ENCODE results near the gene VAV3. TPM values are rescaled to one million over a fixed set of nuclear protein-coding genes. Genes with fewer than 3 reads are reported as not detected.

Gene VAV3
- total and polyA plus RNA-seq, 10 of the 15 experiments (the other 5 are each of a cell fraction or from before 2014, with no cell fraction given), result 0.84 to 5.5 (median 3.4) TPM

- no peak for TF ChIP-seq CUX1 (IDR thresholded peaks at IDR 0.05; ENCODE audit: insufficient replicate concordance, low read depth, low read length)
- TF ChIP-seq POLR2A (IDR thresholded peaks at IDR 0.05; ENCODE audit: low read depth, low read length), result no peak
- TF ChIP-seq USF1 (IDR thresholded peaks at IDR 0.05; ENCODE audit: borderline replicate concordance, extremely low read length, insufficient read depth, low read depth, low read length), result no peak
Measured at GRCh38 chr1:107669996-107670395, 295.0 kb downstream of the VAV3 start (continued).

- no peak overlapping the region for H2AFZ ChIP-seq (ENCODE audit: control insufficient read depth, low read depth, low read length)
- ChIA-PET SMC1A (ENCODE audit: uncharacterized antibody, unreplicated experiment) (interaction anchor here (1.3 kb wide), 1 partner anchor 83 kb away, joined by 3 read pairs; no protein-coding TSS in a partner anchor), POLR2A (no interaction called here), RAD21 (ENCODE audit: unreplicated experiment) (no interaction called here), CTCF (no interaction called here)
- no peak overlapping the region for H3K27ac ChIP-seq (ENCODE audit: control insufficient read depth, insufficient read depth)
- no TSS peak for BruUV-seq (replicated peaks)
- intact Hi-C loops (cut with micrococcal nuclease; ENCODE audit: unreplicated experiment) (no loop called here), in situ Hi-C loops (cut with MboI) (no loop called here)
- H3K9me3 ChIP-seq (replicated peaks; ENCODE audit: control insufficient read depth, insufficient read depth, low read length), result no peaks in the 10 kb centered on the region
- no peaks in the 10 kb centered on the region for H4K20me1 ChIP-seq (ENCODE audit: control insufficient read depth, insufficient read depth)
- ATAC-seq (no peak), DNase-seq (ENCODE audit: low read depth, low spot score) (no peak), FAIRE-seq (no peak)
- H3K4me2 ChIP-seq (ENCODE audit: control insufficient read depth, insufficient read depth), result no peak overlapping the region
- no peaks in the 10 kb centered on the region for H3K4me1 ChIP-seq (ENCODE audit: control insufficient read depth, insufficient read depth, low read length)
- H3K27me3 ChIP-seq (replicated peaks in 1 of 2; ENCODE audit: control insufficient read depth in 2 of 2, insufficient read depth in 2 of 2, low read length in 1 of 2), result no peaks in the 10 kb centered on the region
- whole genome bisulfite sequencing (ENCODE audit: insufficient coverage, insufficient replicate concordance, low lambda C conversion rate, missing lambda C conversion rate), result 81% methylated on average over 6 of the region's 6 CpGs
- no peak overlapping the region for H3K4me3 ChIP-seq
- H3K36me3 ChIP-seq (ENCODE audit: control insufficient read depth in 2 of 2, insufficient read depth in 2 of 2, low read length in 1 of 2), result no peaks in the 10 kb centered on the region
- H3K79me2 ChIP-seq (ENCODE audit: control insufficient read depth, insufficient read depth, low read length), result no peaks in the 10 kb centered on the region
- no peak overlapping the region for H3K9ac ChIP-seq (ENCODE audit: control insufficient read depth, insufficient read depth, low read length)
- TF ChIP-seq NFXL1 (IDR thresholded peaks at IDR 0.05; ENCODE audit: borderline replicate concordance) (no peak), RCOR1 (conservative IDR thresholded peaks at IDR 0.05; ENCODE audit: low read depth, low read length) (no peak), SKIL (IDR thresholded peaks at IDR 0.05; ENCODE audit: low read depth, poor library complexity, severe bottlenecking) (no peak), KAT2A (conservative IDR thresholded peaks at IDR 0.05; ENCODE audit: control insufficient read depth, low read depth, low read length) (no peak), MYB (IDR thresholded peaks at IDR 0.05; ENCODE audit: borderline replicate concordance, low read depth, low read length) (no peak), NFIC (IDR thresholded peaks at IDR 0.05; ENCODE audit: low read depth, low read length) (no peak), POLR2AphosphoS2 (IDR thresholded peaks at IDR 0.05; ENCODE audit: low read depth, low read length) (no peak), BHLHE40 (IDR thresholded peaks at IDR 0.05; ENCODE audit: borderline replicate concordance in 1 of 2, low read depth in 2 of 2, low read length in 1 of 2) (no peak), ZBTB33 (IDR thresholded peaks at IDR 0.05) (no peak), GABPA (IDR thresholded peaks at IDR 0.05; ENCODE audit: low read depth) (no peak)
Measured at GRCh38 chr1:107668762-107669161, 296.2 kb downstream of the VAV3 start.

All from GM12878 (cell line).